SK-N-DZ (cell line): ENCODE data around the gene ZNF581.

Source experiments
- DNase-seq: peaks from one replicate; pipeline ENCODE4 v3.0.0-alpha.2; 2015; ENCODE audit warnings: low spot score

Gene ZNF581

GRCh38 chr19:55693336-55693974 lies 50.0 kb downstream of the ZNF581 start:
- no peak for DNase-seq

GRCh38 chr19:55694241-55694655 lies 50.8 kb downstream of the ZNF581 start:
- DNase-seq = no peak

- no peak for DNase-seq
Measured at GRCh38 chr19:55694656-55695491, 51.4 kb downstream of the ZNF581 start.
